Inflammatory macrophage treated with lipopolysaccharide for 4 hours (primary cell): ENCODE results near the gene OTUD6A.
"Not testable (repeated sequence)": the region's sequence is repeated elsewhere in the genome, so short reads cannot be mapped to it uniquely, and the experiment has no call there.

Source experiments
- DNase-seq: peaks from one replicate; pipeline ENCODE4 v3.0.0-alpha.2; 2020

The OTUD6A gene

GRCh38 chrX:70049406-70049805, 12.9 kb upstream of the OTUD6A start:
- no peak for DNase-seq

GRCh38 chrX:70049925-70050324, 12.3 kb upstream of the OTUD6A start, which contains the start of gene AWAT2:
TSS of gene AWAT2 (minus strand) at chrX:70049938. CDS start at chrX:70049932, 6 bp downstream.
- peak; percentile 36 for DNase-seq

- DNase-seq = no peak
Measured at GRCh38 chrX:70052895-70053615, 9.2 kb upstream of the OTUD6A start.

- no peak for DNase-seq
Measured at GRCh38 chrX:70054391-70054790, 7.9 kb upstream of the OTUD6A start.

GRCh38 chrX:70062961-70063550, 799 bp downstream of the OTUD6A start:
- no peak for DNase-seq

- DNase-seq = no peak
Measured at GRCh38 chrX:70066646-70067045, 4.4 kb downstream of the OTUD6A start.

GRCh38 chrX:70079297-70079696, 17.0 kb downstream of the OTUD6A start:
- no peak for DNase-seq

GRCh38 chrX:70079870-70080269, 17.6 kb downstream of the OTUD6A start:
- DNase-seq = no peak

GRCh38 chrX:70082723-70083122, 20.5 kb downstream of the OTUD6A start:
- DNase-seq = no peak

GRCh38 chrX:70084592-70085240, 22.5 kb downstream of the OTUD6A start:
- no peak for DNase-seq

GRCh38 chrX:70087857-70088630, 25.8 kb downstream of the OTUD6A start:
- DNase-seq = no peak

- DNase-seq = no peak
Measured at GRCh38 chrX:70088751-70089150, 26.5 kb downstream of the OTUD6A start.

- DNase-seq = no peak
Measured at GRCh38 chrX:70089604-70090297, 27.5 kb downstream of the OTUD6A start.

GRCh38 chrX:70092247-70092646, 30.0 kb downstream of the OTUD6A start:
- no peak for DNase-seq

GRCh38 chrX:70096052-70096451, 33.8 kb downstream of the OTUD6A start:
- no peak for DNase-seq

GRCh38 chrX:70105229-70105628, 43.0 kb downstream of the OTUD6A start:
- DNase-seq = no peak

GRCh38 chrX:70111436-70112026, 49.3 kb downstream of the OTUD6A start:
- not testable (repeated sequence) for DNase-seq
